ENCODE measurements around the gene LHPP.

LHPP gene

GRCh38 chr10:124593431-124593985 is 131.9 kb downstream of the LHPP start:
- H3K4me2 ChIP-seq (ENCODE audit: low read length): no peak overlapping the region
- H3K79me2 ChIP-seq (ENCODE audit: control insufficient read depth, low read length): no peaks in the 10 kb centered on the region
- H3K36me3 ChIP-seq (ENCODE audit: control insufficient read depth, low read length): no peaks in the 10 kb centered on the region
- H4K20me1 ChIP-seq (ENCODE audit: control insufficient read depth, insufficient read depth, low read depth, low read length): no peaks in the 10 kb centered on the region
- no peaks in the 10 kb centered on the region for H3K27me3 ChIP-seq (ENCODE audit: control insufficient read depth, low read length)
- TF ChIP-seq CTCF (IDR thresholded peaks at IDR 0.05; ENCODE audit: low read depth, low read length, poor library complexity, severe bottlenecking): no peak
- TF ChIP-seq EZH2phosphoT487 (IDR thresholded peaks at IDR 0.05; ENCODE audit: borderline replicate concordance, low read length): no peak
- no peaks in the 10 kb centered on the region for H3F3A ChIP-seq (ENCODE audit: control insufficient read depth, insufficient read depth)
- no peak overlapping the region for H3K4me3 ChIP-seq (ENCODE audit: low read length)
- H3K27ac ChIP-seq (ENCODE audit: low read depth, low read length): no peak overlapping the region
- no peaks in the 10 kb centered on the region for H3K9me3 ChIP-seq (ENCODE audit: control insufficient read depth, insufficient read depth, low read length)
- H3K9me2 ChIP-seq (replicated peaks; ENCODE audit: control insufficient read depth, low read length): no peaks in the 10 kb centered on the region
- H3K4me1 ChIP-seq (ENCODE audit: control insufficient read depth, low read length): peaks cover 9% of the 10 kb centered on the region

GRCh38 chr10:124594240-124594639 is 132.6 kb downstream of the LHPP start:
- Histone ChIP-seq H3K79me2 (ENCODE audit: control insufficient read depth, low read length) (no peaks in the 10 kb centered on the region), H3K4me2 (ENCODE audit: low read length) (no peak overlapping the region), H3K9me3 (ENCODE audit: control insufficient read depth, insufficient read depth, low read length) (no peaks in the 10 kb centered on the region), H3K9me2 (replicated peaks; ENCODE audit: control insufficient read depth, low read length) (no peaks in the 10 kb centered on the region), H3K27me3 (ENCODE audit: control insufficient read depth, low read length) (no peaks in the 10 kb centered on the region), H3K36me3 (ENCODE audit: control insufficient read depth, low read length) (no peaks in the 10 kb centered on the region), H3K27ac (ENCODE audit: low read depth, low read length) (no peak overlapping the region), H3F3A (ENCODE audit: control insufficient read depth, insufficient read depth) (no peaks in the 10 kb centered on the region), H3K4me3 (ENCODE audit: low read length) (no peak overlapping the region), H4K20me1 (ENCODE audit: control insufficient read depth, insufficient read depth, low read depth, low read length) (no peaks in the 10 kb centered on the region), H3K4me1 (ENCODE audit: control insufficient read depth, low read length) (peaks cover 9% of the 10 kb centered on the region)
- TF ChIP-seq EZH2phosphoT487 (IDR thresholded peaks at IDR 0.05; ENCODE audit: borderline replicate concordance, low read length) (no peak), CTCF (IDR thresholded peaks at IDR 0.05; ENCODE audit: low read depth, low read length, poor library complexity, severe bottlenecking) (no peak)

GRCh38 chr10:124595143-124595883 is 133.7 kb downstream of the LHPP start:
- Histone ChIP-seq H3K27me3 (ENCODE audit: control insufficient read depth, low read length) (no peaks in the 10 kb centered on the region), H3F3A (ENCODE audit: control insufficient read depth, insufficient read depth) (no peaks in the 10 kb centered on the region), H3K9me2 (replicated peaks; ENCODE audit: control insufficient read depth, low read length) (no peaks in the 10 kb centered on the region), H3K27ac (ENCODE audit: low read depth, low read length) (no peak overlapping the region), H3K4me2 (ENCODE audit: low read length) (no peak overlapping the region), H3K4me3 (ENCODE audit: low read length) (no peak overlapping the region), H3K79me2 (ENCODE audit: control insufficient read depth, low read length) (no peaks in the 10 kb centered on the region), H3K4me1 (ENCODE audit: control insufficient read depth, low read length) (peaks cover 11% of the 10 kb centered on the region), H4K20me1 (ENCODE audit: control insufficient read depth, insufficient read depth, low read depth, low read length) (no peaks in the 10 kb centered on the region), H3K9me3 (ENCODE audit: control insufficient read depth, insufficient read depth, low read length) (no peaks in the 10 kb centered on the region), H3K36me3 (ENCODE audit: control insufficient read depth, low read length) (no peaks in the 10 kb centered on the region)
- no peak for TF ChIP-seq CTCF (IDR thresholded peaks at IDR 0.05; ENCODE audit: low read depth, low read length, poor library complexity, severe bottlenecking)
- TF ChIP-seq EZH2phosphoT487 (IDR thresholded peaks at IDR 0.05; ENCODE audit: borderline replicate concordance, low read length): no peak
